Cardiac fibroblast (primary cell): ENCODE measurements around the gene TBX4.

Experiments used
- DNase-seq, 2 donors: peaks; one replicate each; pipeline versions ENCODE4 v3.0.0 to v3.0.0-alpha.2; 2010; ENCODE audit warnings: low read depth in 2 of 2
- H3K4me3 ChIP-seq, 2 donors: replicated peaks in 1 of 2; 1 replicate in 1 of 2; 2 replicates in 1 of 2; pipeline ENCODE4 v1.5.1; 2011; ENCODE audit warnings: low read depth in 2 of 2, low read length in 2 of 2, mild to moderate bottlenecking in 2 of 2, moderate library complexity in 1 of 2
- CTCF ChIP-seq: IDR thresholded peaks from one replicate; pipeline ENCODE4 v1.5.1; 2011; ENCODE audit warnings: low read depth, mild to moderate bottlenecking, low read length, inconsistent platforms

TBX4 gene

DNA sequence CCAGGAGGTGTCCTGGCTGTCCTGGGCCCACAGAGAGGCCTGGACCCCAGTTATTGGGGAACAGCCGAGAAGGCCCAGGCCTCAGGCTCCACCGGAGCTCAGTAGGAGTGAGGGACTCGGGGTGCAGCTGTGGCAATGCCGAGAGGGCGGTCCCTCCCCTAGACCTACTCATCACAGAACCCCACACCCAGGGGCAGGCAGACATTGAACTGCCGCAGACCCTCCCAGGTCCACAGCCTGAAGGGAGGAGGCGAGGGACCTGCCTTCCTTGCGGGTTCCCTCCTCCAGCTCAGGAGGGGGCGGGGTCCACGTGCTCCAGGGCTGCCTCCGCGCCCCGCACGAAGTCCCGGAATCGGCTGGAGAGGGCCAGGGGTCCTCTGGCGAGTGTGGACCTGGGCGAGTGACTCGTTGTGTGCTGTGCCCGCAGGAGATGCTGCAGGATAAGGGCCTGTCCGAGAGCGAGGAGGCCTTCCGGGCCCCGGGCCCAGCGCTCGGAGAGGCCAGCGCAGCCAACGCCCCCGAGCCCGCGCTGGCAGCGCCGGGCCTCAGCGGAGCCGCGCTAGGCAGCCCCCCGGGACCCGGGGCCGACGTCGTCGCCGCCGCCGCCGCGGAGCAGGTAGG, 3.9 kb downstream of the TBX4 start:
- no peak for DNase-seq
- no peak for TF ChIP-seq CTCF
- H3K4me3 ChIP-seq, result no peak overlapping the region

DNA sequence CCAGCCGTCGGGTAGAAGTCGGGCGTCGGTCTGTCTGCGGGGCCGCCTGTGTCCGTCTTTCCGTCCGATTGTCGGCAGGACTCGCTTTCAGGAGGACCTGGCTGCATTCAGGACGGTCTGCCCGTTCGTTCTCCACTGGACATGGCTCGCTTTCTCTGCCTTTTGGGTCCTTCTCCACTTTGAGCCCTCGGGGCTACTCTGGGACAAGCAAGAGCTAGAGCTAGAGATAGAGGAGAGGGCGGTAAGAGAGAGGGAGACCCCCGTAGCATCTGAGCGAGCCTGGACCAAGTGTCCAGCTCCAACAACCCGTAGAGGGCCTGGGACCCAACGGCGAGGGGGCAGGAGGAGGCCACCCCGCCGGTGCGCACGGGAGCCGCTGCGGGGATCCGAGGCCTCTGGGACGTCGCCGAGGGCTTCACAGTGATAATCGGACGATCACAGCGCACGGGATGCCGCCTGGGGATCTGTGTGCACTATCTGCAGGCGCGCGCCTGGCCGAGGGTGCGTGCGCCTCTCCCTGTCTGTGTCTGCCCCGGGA, 4.5 kb downstream of the TBX4 start:
- H3K4me3 ChIP-seq, result no peak overlapping the region

DNA sequence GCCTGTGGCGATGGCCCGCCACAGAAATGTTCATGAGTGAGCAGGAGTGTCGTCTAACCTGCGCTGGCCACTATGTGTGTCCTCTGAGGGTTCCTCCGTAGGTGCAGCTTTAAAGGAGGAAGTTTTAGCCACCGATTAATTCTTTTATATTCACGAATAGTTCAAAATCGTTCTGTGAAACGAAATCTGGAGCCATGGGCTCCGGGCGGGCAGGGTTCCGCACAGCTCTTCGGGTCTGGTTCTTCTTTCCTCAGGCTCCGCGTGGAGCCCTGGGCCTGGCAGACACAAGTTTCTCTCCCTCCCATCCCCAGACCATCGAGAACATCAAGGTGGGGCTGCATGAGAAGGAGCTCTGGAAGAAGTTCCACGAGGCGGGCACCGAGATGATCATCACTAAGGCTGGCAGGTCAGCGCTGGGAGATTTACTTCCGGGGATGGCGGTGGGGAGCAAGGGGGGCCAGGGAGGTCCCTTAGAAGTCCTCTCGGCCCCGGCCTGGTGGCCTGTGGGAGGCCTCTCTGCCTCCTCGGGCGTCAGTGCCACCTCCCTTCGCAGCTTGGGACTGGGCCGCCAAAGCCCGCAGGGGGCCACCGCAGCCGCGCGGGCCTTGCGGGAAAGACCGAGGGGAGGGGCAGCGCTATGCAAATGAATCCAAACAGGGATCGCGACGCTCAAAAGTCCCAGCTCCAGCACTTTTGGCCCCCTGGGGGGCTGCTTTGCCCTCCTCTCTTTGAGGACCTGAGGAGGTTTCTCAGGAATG, 5.2 kb downstream of the TBX4 start:
- no peak for DNase-seq
- TF ChIP-seq CTCF, result no peak
- no peak overlapping the region for H3K4me3 ChIP-seq

More for the DNA sequence above, 4.5 kb downstream of the TBX4 start:
- DNase-seq, result no peak
- no peak for TF ChIP-seq CTCF

- TF ChIP-seq CTCF, result no peak
- DNase-seq, result no peak
- no peak overlapping the region for H3K4me3 ChIP-seq
These were observed 5.8 kb downstream of the TBX4 start for GRCh38 chr17:61458000-61458399.

GRCh38 chr17:61458421-61459141, 6.4 kb downstream of the TBX4 start:
- no peak for TF ChIP-seq CTCF
- no peak for DNase-seq
- no peak overlapping the region for H3K4me3 ChIP-seq

- no peak for DNase-seq
- TF ChIP-seq CTCF, result no peak
- no peak overlapping the region for H3K4me3 ChIP-seq
These were observed 7.1 kb downstream of the TBX4 start for GRCh38 chr17:61459142-61459809.
